Measurements from ENCODE around the gene BTBD9.

DNA sequence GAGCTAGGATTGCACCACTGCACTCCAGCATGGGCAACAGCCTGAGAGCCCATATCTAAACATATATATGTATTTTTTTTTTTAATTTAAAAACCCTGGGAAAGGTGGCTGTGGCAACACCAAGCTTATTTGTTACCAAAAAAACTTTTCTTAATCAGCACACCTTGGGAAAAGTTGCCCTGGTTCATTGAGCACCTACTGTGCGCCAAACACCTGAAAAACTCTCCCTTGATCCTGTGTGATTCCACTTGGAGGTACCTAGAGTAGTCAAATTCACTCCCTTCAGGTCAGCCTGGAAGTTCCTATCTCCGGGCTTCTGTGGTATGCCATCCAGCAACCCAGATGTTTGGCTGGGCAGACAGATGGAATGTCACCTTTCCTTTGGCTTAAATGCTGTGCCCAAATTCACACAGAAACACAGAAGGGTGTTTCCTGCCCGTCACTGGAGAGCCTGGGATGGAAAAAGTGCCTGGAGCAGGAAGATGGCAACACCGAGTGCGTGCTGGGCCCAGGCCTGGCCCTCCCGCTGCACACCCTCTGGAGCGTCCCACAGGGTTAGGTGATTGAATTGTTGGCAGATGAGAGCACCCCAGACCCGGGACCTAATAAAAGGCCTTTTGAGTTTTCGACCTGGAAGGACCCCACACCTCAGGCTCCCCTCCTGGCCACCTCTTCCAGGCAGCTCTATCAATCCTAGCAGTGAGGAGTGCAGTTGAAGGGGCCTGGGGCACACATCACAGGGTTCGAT is 482.7 kb downstream of the BTBD9 start:
- TF ChIP-seq, protein P1, sequence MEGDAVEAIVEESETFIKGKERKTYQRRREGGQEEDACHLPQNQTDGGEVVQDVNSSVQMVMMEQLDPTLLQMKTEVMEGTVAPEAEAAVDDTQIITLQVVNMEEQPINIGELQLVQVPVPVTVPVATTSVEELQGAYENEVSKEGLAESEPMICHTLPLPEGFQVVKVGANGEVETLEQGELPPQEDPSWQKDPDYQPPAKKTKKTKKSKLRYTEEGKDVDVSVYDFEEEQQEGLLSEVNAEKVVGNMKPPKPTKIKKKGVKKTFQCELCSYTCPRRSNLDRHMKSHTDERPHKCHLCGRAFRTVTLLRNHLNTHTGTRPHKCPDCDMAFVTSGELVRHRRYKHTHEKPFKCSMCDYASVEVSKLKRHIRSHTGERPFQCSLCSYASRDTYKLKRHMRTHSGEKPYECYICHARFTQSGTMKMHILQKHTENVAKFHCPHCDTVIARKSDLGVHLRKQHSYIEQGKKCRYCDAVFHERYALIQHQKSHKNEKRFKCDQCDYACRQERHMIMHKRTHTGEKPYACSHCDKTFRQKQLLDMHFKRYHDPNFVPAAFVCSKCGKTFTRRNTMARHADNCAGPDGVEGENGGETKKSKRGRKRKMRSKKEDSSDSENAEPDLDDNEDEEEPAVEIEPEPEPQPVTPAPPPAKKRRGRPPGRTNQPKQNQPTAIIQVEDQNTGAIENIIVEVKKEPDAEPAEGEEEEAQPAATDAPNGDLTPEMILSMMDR (IDR thresholded peaks at IDR 0.05; ENCODE audit: low read depth, low read length, poor library complexity, severe bottlenecking) = no peak
- TF ChIP-seq EZH2phosphoT487 (IDR thresholded peaks at IDR 0.05; ENCODE audit: borderline replicate concordance, low read length) = no peak

Data from DOHH2 (cell line).